Measurements from ENCODE around the gene VWA8.
A peak's percentile ranks its signal among the peaks of the same experiment; 100 is the strongest.

VWA8 gene

DNA sequence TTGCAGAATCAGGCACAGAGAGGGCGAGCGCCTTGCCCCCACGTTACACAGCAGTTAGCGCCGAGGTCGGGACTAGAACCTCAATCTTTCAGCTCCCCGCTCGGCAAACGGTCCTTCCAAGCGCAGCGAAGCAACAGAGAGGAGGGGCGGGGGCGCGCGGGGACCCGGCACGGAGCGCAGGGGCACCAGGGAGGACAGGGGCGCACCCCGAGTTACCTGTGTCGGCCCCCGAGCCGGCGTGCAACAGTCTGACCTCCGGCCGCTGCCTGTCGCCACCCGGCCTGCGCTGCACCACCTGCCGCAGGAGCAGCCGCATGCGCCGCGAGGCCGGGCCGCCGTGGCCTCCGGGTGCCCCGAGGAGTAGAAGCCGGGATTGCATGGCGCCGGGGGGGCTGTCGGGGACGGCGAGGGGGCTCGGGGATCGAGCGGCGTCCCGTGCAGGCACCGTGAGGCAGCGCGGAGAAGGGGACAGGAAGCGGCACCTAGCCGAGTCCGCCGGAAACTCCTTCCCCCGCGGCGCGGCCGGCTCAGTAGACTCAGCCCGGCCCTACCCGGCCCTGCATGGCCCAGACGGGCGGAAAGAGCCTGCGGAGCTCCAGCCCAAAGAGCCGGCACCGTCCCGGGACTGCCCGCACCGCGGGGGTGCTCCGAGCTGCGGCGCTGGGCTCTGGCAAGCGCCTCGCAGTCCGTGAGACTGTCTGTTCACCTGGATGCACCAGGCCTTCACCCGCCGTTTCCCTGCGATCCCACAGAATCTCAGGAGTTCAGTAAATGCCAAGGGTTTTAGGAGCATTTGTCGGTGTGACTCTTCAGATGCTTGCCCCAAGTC, at the start of gene VWA8:
VWA8 (minus strand) TSS at position 473 of the 829 bp plus-strand sequence; CDS start at position 379, 94 bp downstream.
- in situ Hi-C loops (cut with MboI; ENCODE audit: low pct_unique_long_range_greater_than_20kb, low sequenced_read_pairs, unreplicated experiment), result no loop called here
- DNase-seq (ENCODE audit: low spot score), result peak; percentile 89
- TF ChIP-seq, protein P1, sequence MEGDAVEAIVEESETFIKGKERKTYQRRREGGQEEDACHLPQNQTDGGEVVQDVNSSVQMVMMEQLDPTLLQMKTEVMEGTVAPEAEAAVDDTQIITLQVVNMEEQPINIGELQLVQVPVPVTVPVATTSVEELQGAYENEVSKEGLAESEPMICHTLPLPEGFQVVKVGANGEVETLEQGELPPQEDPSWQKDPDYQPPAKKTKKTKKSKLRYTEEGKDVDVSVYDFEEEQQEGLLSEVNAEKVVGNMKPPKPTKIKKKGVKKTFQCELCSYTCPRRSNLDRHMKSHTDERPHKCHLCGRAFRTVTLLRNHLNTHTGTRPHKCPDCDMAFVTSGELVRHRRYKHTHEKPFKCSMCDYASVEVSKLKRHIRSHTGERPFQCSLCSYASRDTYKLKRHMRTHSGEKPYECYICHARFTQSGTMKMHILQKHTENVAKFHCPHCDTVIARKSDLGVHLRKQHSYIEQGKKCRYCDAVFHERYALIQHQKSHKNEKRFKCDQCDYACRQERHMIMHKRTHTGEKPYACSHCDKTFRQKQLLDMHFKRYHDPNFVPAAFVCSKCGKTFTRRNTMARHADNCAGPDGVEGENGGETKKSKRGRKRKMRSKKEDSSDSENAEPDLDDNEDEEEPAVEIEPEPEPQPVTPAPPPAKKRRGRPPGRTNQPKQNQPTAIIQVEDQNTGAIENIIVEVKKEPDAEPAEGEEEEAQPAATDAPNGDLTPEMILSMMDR (IDR thresholded peaks at IDR 0.05; ENCODE audit: extremely low read depth, insufficient read depth, missing control alignments), result no peak

DNA sequence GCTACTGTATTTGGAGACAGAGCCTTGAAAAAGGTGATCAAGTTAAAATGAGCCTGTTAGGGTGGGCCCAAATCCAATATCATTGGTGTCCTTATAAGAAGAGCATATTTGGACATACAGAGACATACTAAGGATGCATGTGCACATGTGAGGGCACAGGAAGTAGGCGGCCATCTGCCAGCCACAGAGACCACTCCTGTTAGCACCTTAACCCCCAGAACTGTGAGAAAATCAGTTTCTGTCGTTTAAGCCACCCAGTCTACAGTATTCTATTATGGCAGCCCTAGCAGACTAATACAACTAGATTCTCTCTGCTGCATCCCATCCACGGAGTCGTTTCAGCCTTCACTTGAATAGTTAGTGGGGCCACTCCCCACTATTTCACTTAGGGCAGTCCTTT, 48.1 kb upstream of the VWA8 start:
- in situ Hi-C loops (cut with MboI; ENCODE audit: low pct_unique_long_range_greater_than_20kb, low sequenced_read_pairs, unreplicated experiment), result no loop called here
- TF ChIP-seq, protein P1 (IDR thresholded peaks at IDR 0.05; ENCODE audit: extremely low read depth, insufficient read depth, missing control alignments), result no peak
- DNase-seq (ENCODE audit: low spot score), result no peak

- TF ChIP-seq, protein P1 (IDR thresholded peaks at IDR 0.05; ENCODE audit: extremely low read depth, insufficient read depth, missing control alignments), result no peak
- in situ Hi-C loops (cut with MboI; ENCODE audit: low pct_unique_long_range_greater_than_20kb, low sequenced_read_pairs, unreplicated experiment), result no loop called here
- DNase-seq (ENCODE audit: low spot score), result no peak
Measured at GRCh38 chr13:42007844-42008243, 46.9 kb upstream of the VWA8 start.

GRCh38 chr13:42002066-42002465, 41.2 kb upstream of the VWA8 start:
- in situ Hi-C loops (cut with MboI; ENCODE audit: low pct_unique_long_range_greater_than_20kb, low sequenced_read_pairs, unreplicated experiment), result no loop called here
- TF ChIP-seq, protein P1 (IDR thresholded peaks at IDR 0.05; ENCODE audit: extremely low read depth, insufficient read depth, missing control alignments), result no peak

GRCh38 chr13:42001580-42001979, 40.7 kb upstream of the VWA8 start:
- TF ChIP-seq, protein P1 (IDR thresholded peaks at IDR 0.05; ENCODE audit: extremely low read depth, insufficient read depth, missing control alignments), result no peak
- in situ Hi-C loops (cut with MboI; ENCODE audit: low pct_unique_long_range_greater_than_20kb, low sequenced_read_pairs, unreplicated experiment), result no loop called here
- DNase-seq (ENCODE audit: low spot score), result no peak

More at GRCh38 chr13:42002066-42002465, 41.2 kb upstream of the VWA8 start:
- no peak for DNase-seq (ENCODE audit: low spot score)

DNA sequence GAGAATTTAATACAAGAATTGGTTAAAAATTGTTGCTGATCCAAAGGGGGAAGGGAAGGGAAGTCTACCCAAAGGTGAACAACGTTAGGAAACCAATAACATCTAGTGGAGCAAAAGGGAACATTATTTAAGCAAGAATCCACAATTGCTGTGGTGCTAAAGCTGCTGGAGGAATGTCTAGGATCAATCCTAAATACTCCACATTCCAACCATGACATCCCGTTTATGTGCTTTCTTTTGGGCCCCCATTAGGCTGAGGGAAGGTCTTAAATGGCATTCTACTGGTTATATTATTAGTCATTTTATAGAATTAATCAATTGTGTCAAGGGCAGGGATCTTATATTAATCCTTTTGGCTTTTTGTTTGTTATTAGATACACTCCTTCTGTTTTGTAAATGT, 39.9 kb upstream of the VWA8 start:
- no peak for DNase-seq (ENCODE audit: low spot score)
- TF ChIP-seq, protein P1 (IDR thresholded peaks at IDR 0.05; ENCODE audit: extremely low read depth, insufficient read depth, missing control alignments), result no peak
- in situ Hi-C loops (cut with MboI; ENCODE audit: low pct_unique_long_range_greater_than_20kb, low sequenced_read_pairs, unreplicated experiment), result no loop called here
